ENCODE data around the gene H2AZ2.

The H2AZ2 gene

GRCh38 chr7:44853391-44853790 is 5.5 kb upstream of the H2AZ2 start:
- Histone ChIP-seq H3K27ac (ENCODE audit: low read length) (no peak overlapping the region), H3K4me2 (ENCODE audit: insufficient read depth, low read length) (no peak overlapping the region), H3K4me3 (ENCODE audit: low read depth in 1 of 2, low read length in 2 of 2) (no peak overlapping the region), H3K79me2 (ENCODE audit: insufficient read depth, low read length) (peaks cover 9% of the 10 kb centered on the region), H2AFZ (ENCODE audit: low read depth, low read length) (no peak overlapping the region), H3K4me1 (ENCODE audit: insufficient read depth, low read length) (peaks cover 13% of the 10 kb centered on the region), H3K36me3 (ENCODE audit: insufficient read depth, low read length) (no peaks in the 10 kb centered on the region), H3K9me3 (ENCODE audit: insufficient read depth, low read length, severe bottlenecking) (no peaks in the 10 kb centered on the region), H3K9ac (ENCODE audit: low read depth, low read length) (no peak overlapping the region), H3K27me3 (ENCODE audit: insufficient read depth, low read length, poor library complexity) (no peaks in the 10 kb centered on the region), H4K20me1 (ENCODE audit: insufficient read depth, low read length) (no peaks in the 10 kb centered on the region)
- DNase-seq (no peak), ATAC-seq (ENCODE audit: insufficient read depth, low read depth) (no peak)
- TF ChIP-seq CTCF (IDR thresholded peaks at IDR 0.05; ENCODE audit: borderline replicate concordance, extremely low read depth, low read length, poor library complexity, severe bottlenecking) (no peak), EZH2 (IDR thresholded peaks at IDR 0.05; ENCODE audit: borderline replicate concordance, low read depth, low read length, severe bottlenecking) (no peak)

DNA sequence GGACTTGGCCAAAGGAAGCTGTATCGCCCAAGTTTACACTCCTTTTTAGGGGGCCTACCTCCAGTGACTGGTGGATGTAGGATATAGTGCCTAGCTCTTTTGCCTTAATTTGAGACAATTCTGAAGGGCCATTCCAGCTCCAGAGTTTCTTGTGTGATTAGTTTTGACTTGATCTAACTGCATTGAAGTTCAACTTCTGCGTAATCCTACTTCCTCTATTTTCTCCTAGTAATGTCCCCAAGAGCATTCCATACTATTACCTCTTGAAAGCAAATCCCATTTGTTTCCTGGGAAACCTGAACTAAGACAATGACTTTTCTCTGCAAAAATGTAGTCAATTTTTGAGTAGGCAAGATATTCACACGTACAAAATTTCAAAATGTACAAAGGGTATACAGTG is 4.7 kb upstream of the H2AZ2 start:
- H4K20me1 ChIP-seq (ENCODE audit: insufficient read depth, low read length), result no peaks in the 10 kb centered on the region
- H3K79me2 ChIP-seq (ENCODE audit: insufficient read depth, low read length), result peaks cover 11% of the 10 kb centered on the region
- no peak overlapping the region for H3K4me3 ChIP-seq (ENCODE audit: low read depth in 1 of 2, low read length in 2 of 2)
- DNase-seq (no peak), ATAC-seq (ENCODE audit: insufficient read depth, low read depth) (no peak)
- TF ChIP-seq EZH2 (IDR thresholded peaks at IDR 0.05; ENCODE audit: borderline replicate concordance, low read depth, low read length, severe bottlenecking) (no peak), CTCF (IDR thresholded peaks at IDR 0.05; ENCODE audit: borderline replicate concordance, extremely low read depth, low read length, poor library complexity, severe bottlenecking) (no peak)
- H3K4me2 ChIP-seq (ENCODE audit: insufficient read depth, low read length), result no peak overlapping the region
- no peaks in the 10 kb centered on the region for H3K9me3 ChIP-seq (ENCODE audit: insufficient read depth, low read length, severe bottlenecking)
- H3K36me3 ChIP-seq (ENCODE audit: insufficient read depth, low read length), result no peaks in the 10 kb centered on the region
- H2AFZ ChIP-seq (ENCODE audit: low read depth, low read length), result no peak overlapping the region
- H3K9ac ChIP-seq (ENCODE audit: low read depth, low read length), result no peak overlapping the region
- H3K27me3 ChIP-seq (ENCODE audit: insufficient read depth, low read length, poor library complexity), result no peaks in the 10 kb centered on the region
- no peak overlapping the region for H3K27ac ChIP-seq (ENCODE audit: low read length)
- H3K4me1 ChIP-seq (ENCODE audit: insufficient read depth, low read length), result peaks cover 13% of the 10 kb centered on the region

- peak overlapping the region; percentile 99; the same call in 1 of the 2 replicates for H3K9ac ChIP-seq (ENCODE audit: low read depth, low read length)
- 0 out of 2 replicates have a peak overlapping the region, but pooled peaks have one; percentile 78 for H3K4me2 ChIP-seq (ENCODE audit: insufficient read depth, low read length)
- no peak overlapping the region for H3K27ac ChIP-seq (ENCODE audit: low read length)
- no peaks in the 10 kb centered on the region for H3K27me3 ChIP-seq (ENCODE audit: insufficient read depth, low read length, poor library complexity)
- ATAC-seq (ENCODE audit: insufficient read depth, low read depth) (no peak), DNase-seq (no peak)
- H3K9me3 ChIP-seq (ENCODE audit: insufficient read depth, low read length, severe bottlenecking), result no peaks in the 10 kb centered on the region
- no peaks in the 10 kb centered on the region for H3K36me3 ChIP-seq (ENCODE audit: insufficient read depth, low read length)
- TF ChIP-seq CTCF (IDR thresholded peaks at IDR 0.05; ENCODE audit: borderline replicate concordance, extremely low read depth, low read length, poor library complexity, severe bottlenecking) (no peak), EZH2 (IDR thresholded peaks at IDR 0.05; ENCODE audit: borderline replicate concordance, low read depth, low read length, severe bottlenecking) (no peak)
- H3K79me2 ChIP-seq (ENCODE audit: insufficient read depth, low read length), result peaks cover 36% of the 10 kb centered on the region
- peaks cover 25% of the 10 kb centered on the region for H4K20me1 ChIP-seq (ENCODE audit: insufficient read depth, low read length)
- no peak overlapping the region for H2AFZ ChIP-seq (ENCODE audit: low read depth, low read length)
- peaks cover 20% of the 10 kb centered on the region for H3K4me1 ChIP-seq (ENCODE audit: insufficient read depth, low read length)
- H3K4me3 ChIP-seq (ENCODE audit: low read depth in 1 of 2, low read length in 2 of 2), result no peak overlapping the region
Observed at GRCh38 chr7:44849885-44850544, 2.1 kb upstream of the H2AZ2 start.

Data from DND-41 (cell line).